GM20000 (cell line): Measurements from ENCODE around the gene SULT1C3.

Source experiments
- DNase-seq: peaks from one replicate; pipeline ENCODE4 v3.0.0; 2012; ENCODE audit warnings: low spot score
- CTCF ChIP-seq: IDR thresholded peaks from 2 replicates; pipeline ENCODE4 v1.5.1; 2012; ENCODE audit warnings: mild to moderate bottlenecking, control low read depth; ENCODE audit errors: extremely low read depth, missing control alignments

The SULT1C3 gene

GRCh38 chr2:108240966-108241365 is 1.2 kb downstream of the SULT1C3 start:
- no peak for DNase-seq
- TF ChIP-seq CTCF, result no peak

- no peak for TF ChIP-seq CTCF
- DNase-seq, result no peak
Measured at GRCh38 chr2:108243566-108243965, 3.8 kb downstream of the SULT1C3 start.

GRCh38 chr2:108244667-108245414 is 5.1 kb downstream of the SULT1C3 start:
- TF ChIP-seq CTCF, result no peak
- DNase-seq, result no peak

- DNase-seq, result no peak
- TF ChIP-seq CTCF, result no peak
Measured at GRCh38 chr2:108253106-108253505, 13.3 kb downstream of the SULT1C3 start.

- no peak for DNase-seq
- no peak for TF ChIP-seq CTCF
Measured at GRCh38 chr2:108257757-108258331, 18.1 kb downstream of the SULT1C3 start.

GRCh38 chr2:108260773-108261172 is 21.0 kb downstream of the SULT1C3 start:
- no peak for DNase-seq
- no peak for TF ChIP-seq CTCF

- TF ChIP-seq CTCF, result no peak
- no peak for DNase-seq
Measured at GRCh38 chr2:108262036-108262435, 22.3 kb downstream of the SULT1C3 start.
